Erythroblast (primary cell): ENCODE data around the gene ELAVL1.

Source experiments
- DNase-seq, 2 experiments: peaks; one replicate each; lab custom pipeline; 2025; lab: John Stamatoyannopoulos, UW
- GATA1 ChIP-seq: IDR thresholded peaks from 2 replicates; pipeline ENCODE4 v1.6.1; 2011; ENCODE audit warnings: low read depth, mild to moderate bottlenecking, control low read depth, low read length, moderate library complexity
- POLR2A ChIP-seq: IDR thresholded peaks from 2 replicates; pipeline ENCODE4 v1.6.1; 2011; ENCODE audit warnings: mild to moderate bottlenecking, low read length

ELAVL1 gene

GRCh38 chr19:8005534-8006256 is at the start of gene ELAVL1:
Gene ELAVL1 (minus strand): TSS chr19:8005641. CDS start chr19:7991815, 13,826 bp downstream.
- peak; percentile 95 to 98 for DNase-seq
- TF ChIP-seq POLR2A (peak; percentile 80), GATA1 (no peak)

GRCh38 chr19:8054169-8054568 is 48.7 kb upstream of the ELAVL1 start:
- DNase-seq, result no peak
- TF ChIP-seq GATA1 (no peak), POLR2A (no peak)

- DNase-seq, result no peak
- TF ChIP-seq POLR2A (no peak), GATA1 (no peak)
These were observed 47.0 kb upstream of the ELAVL1 start, which contains the start of gene CCL25 for GRCh38 chr19:8052464-8052859. Gene CCL25 (plus strand): TSS chr19:8052760. CDS start chr19:8053050, 290 bp downstream.

- peak; percentile 99 for DNase-seq
- TF ChIP-seq POLR2A (peak; percentile 92), GATA1 (no peak)
These were observed 45.0 kb upstream of the ELAVL1 start for GRCh38 chr19:8050274-8051096.

- no peak for DNase-seq
These were observed 41.2 kb upstream of the ELAVL1 start for GRCh38 chr19:8046569-8047165.

GRCh38 chr19:8045872-8046568 is 40.6 kb upstream of the ELAVL1 start:
- peak; percentile 38 to 40 for DNase-seq
- TF ChIP-seq POLR2A (no peak), GATA1 (no peak)

More at GRCh38 chr19:8046569-8047165, 41.2 kb upstream of the ELAVL1 start:
- no peak for TF ChIP-seq GATA1
- no peak for TF ChIP-seq POLR2A

- DNase-seq, result no peak
- TF ChIP-seq GATA1 (no peak), POLR2A (no peak)
These were observed 38.6 kb upstream of the ELAVL1 start for GRCh38 chr19:8044018-8044417.

GRCh38 chr19:8042900-8043299 is 37.5 kb upstream of the ELAVL1 start:
- no peak for DNase-seq
- no peak for TF ChIP-seq GATA1
- no peak for TF ChIP-seq POLR2A

GRCh38 chr19:8041531-8041931 is 36.1 kb upstream of the ELAVL1 start:
- DNase-seq, result no peak
- no peak for TF ChIP-seq POLR2A

- no peak for TF ChIP-seq POLR2A
- TF ChIP-seq GATA1, result no peak
- no peak for DNase-seq
These were observed 33.8 kb upstream of the ELAVL1 start for GRCh38 chr19:8039231-8039630.

- DNase-seq, result no peak
- no peak for TF ChIP-seq GATA1
- no peak for TF ChIP-seq POLR2A
These were observed 33.4 kb upstream of the ELAVL1 start for GRCh38 chr19:8038815-8039214.

GRCh38 chr19:8036434-8037099 is 31.1 kb upstream of the ELAVL1 start:
- TF ChIP-seq POLR2A, result no peak
- TF ChIP-seq GATA1, result no peak
- no peak for DNase-seq

- peak in 1 of 2 experiments; percentile 40 for DNase-seq
These were observed 28.7 kb upstream of the ELAVL1 start for GRCh38 chr19:8034178-8034525.

More at GRCh38 chr19:8034178-8034525, 28.7 kb upstream of the ELAVL1 start:
- TF ChIP-seq POLR2A (no peak), GATA1 (no peak)
